Stomach (tissue), 9 donors: ENCODE data around the gene SRP14. TPM values are rescaled to one million over a fixed set of nuclear protein-coding genes. Genes with fewer than 3 reads are reported as not detected.

Experiments used
- DNase-seq, 2 donors: peaks; one replicate each; pipeline versions ENCODE4 v3.0.0 to v3.0.0-alpha.2; 2013 to 2019
- H3K27ac ChIP-seq, 5 donors: fragments of 200-600 bp in 4 of 5; sonication (generic) in 4 of 5; one replicate each; pipeline ENCODE4 v1.5.1; 2013 to 2019; ENCODE audit warnings: mild to moderate bottlenecking in 1 of 5, moderate library complexity in 1 of 5
- H3K27me3 ChIP-seq, 3 donors: fragments of 200-600 bp; sonication (generic); one replicate each; pipeline ENCODE4 v1.5.1; 2017 to 2019; ENCODE audit warnings: mixed run types in 1 of 3
- H3K36me3 ChIP-seq, 4 donors: fragments of 200-600 bp; sonication (generic); 1 replicate in 3 of 4; 2 replicates in 1 of 4; pipeline ENCODE4 v1.5.1; 2016 to 2019
- H3K4me1 ChIP-seq, 4 donors: fragments of 200-600 bp; sonication (generic); one replicate each; pipeline ENCODE4 v1.5.1; 2016 to 2019
- H3K4me3 ChIP-seq, 4 donors: fragments of 200-600 bp; sonication (generic) in 3 of 4; one replicate each; pipeline ENCODE4 v1.5.1; 2016 to 2019; ENCODE audit warnings: mild to moderate bottlenecking in 1 of 4
- H3K9me3 ChIP-seq, 4 donors: fragments of 200-600 bp; sonication (generic); one replicate each; pipeline ENCODE4 v1.5.1; 2016 to 2019
- CTCF ChIP-seq, 7 experiments: fragments of 450-650 bp in 4 of 7; fragments of 200-600 bp in 3 of 7; sonication (generic) in 3 of 7; IDR thresholded peaks; one replicate each; pipeline ENCODE4 v1.5.1; 2016 to 2019; ENCODE audit warnings: antibody characterized with exemption in 7 of 7, control low read depth in 2 of 7, mild to moderate bottlenecking in 1 of 7
- EP300 ChIP-seq: sonication (generic); formaldehyde crosslinking; IDR thresholded peaks from one replicate; pipeline ENCODE4 v1.6.1; 2017; ENCODE audit warnings: antibody characterized with exemption
- POLR2A ChIP-seq, 4 donors: fragments of 450-650 bp; IDR thresholded peaks; one replicate each; pipeline ENCODE4 v1.6.1; 2016; ENCODE audit warnings: antibody characterized with exemption in 4 of 4, control low read depth in 2 of 4, mild to moderate bottlenecking in 1 of 4, moderate library complexity in 1 of 4
- POLR2AphosphoS5 ChIP-seq, 3 donors: sonication (generic); formaldehyde crosslinking; IDR thresholded peaks; one replicate each; pipeline ENCODE4 v1.6.1; 2016; ENCODE audit warnings: antibody characterized with exemption in 3 of 3
- WGBS, 5 donors: extraction: QIAGEN DNeasy Blood & Tissue Kit in 3 of 5; methylation state at CpG; one replicate each; pipeline versions ENCODE4 v1.1.5 to v1.1.7; 2013 to 2018; 5-methylcytosine and 5-hydroxymethylcytosine counted together
- intact Hi-C: fragments of 100-400 bp; cut with DNase I; formaldehyde crosslinking; loops from one replicate; pipeline ENCODE4 v1.15.1; 2023; ENCODE audit warnings: low total_unique reads
- polyA plus RNA-seq, 3 donors: library from polyadenylated mRNA; stranded (reverse); fragments of 200-250 nt; gene quantifications; one replicate each; pipeline ENCODE4 v1.2.3, GENCODE V29; 2013
- total RNA-seq, 5 donors: library from RNA; depleted of rRNA; stranded (reverse); fragments of >200 nt; gene quantifications; one replicate each; pipeline versions ENCODE4 v1.1.0 to v1.2.3, GENCODE V29; 2014 to 2016
- donor health status: healthy with polysubstance abuse.
- donor health status: Bipolar disorder and iron deficiency.
- donor health status: healthy.

Gene SRP14
- total and polyA plus RNA-seq, 8 donors, result 72.4 to 411 (median 284) TPM

DNA sequence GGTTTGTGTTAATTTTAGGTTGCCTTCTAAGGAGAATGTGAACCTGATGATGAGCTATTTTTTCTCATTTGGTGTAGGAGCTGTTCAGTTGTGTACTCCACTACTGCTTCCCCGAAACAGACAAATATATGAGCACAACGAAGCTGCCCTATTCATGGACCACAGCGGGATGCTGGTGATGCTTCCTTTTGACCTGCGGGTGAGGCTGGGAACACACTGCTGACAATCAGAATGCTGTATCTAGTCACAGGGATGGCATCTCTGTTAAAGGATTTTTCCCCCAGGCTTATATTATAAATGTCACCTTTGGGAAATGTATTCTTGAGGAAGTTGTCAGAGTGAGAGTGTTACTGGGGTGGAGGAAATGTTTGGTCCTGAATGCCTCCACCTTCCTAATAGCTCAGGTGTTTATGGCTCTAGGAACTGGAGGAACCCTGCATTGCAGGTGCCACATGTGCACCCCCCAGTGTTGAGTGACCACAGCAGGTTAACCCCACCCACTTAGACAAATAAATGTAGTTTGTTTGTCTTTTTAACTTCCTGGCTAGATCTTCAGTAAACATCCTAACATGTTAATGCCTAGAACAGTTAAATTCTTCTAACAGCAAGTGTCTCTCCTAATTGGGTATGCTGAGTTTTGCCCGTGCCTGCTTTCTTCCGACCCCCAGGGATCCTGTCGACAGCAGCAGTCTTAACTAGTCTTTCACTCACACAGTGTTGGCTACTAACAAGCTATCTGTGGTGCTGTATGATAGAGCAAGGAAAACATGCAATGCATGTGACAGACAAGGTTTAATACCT, 35.7 kb downstream of the SRP14 start:
- Histone ChIP-seq H3K4me1 (peaks cover 0 to 6% (median 0%) of the 10 kb centered on the region in 4 donors), H3K36me3 (peaks cover 22 to 88% (median 80%) of the 10 kb centered on the region in 4 donors), H3K27ac (no peak overlapping the region), H3K9me3 (no peaks in the 10 kb centered on the region), H3K4me3 (no peak overlapping the region), H3K27me3 (no peaks in the 10 kb centered on the region)
- intact Hi-C loops, result no loop called here
- peak in 1 of 2 donors; percentile 21 for DNase-seq
- 64 to 73% (median 68%) methylated on average over 7 of the region's 7 CpGs for WGBS, 5 donors
- TF ChIP-seq CTCF (IDR thresholded peaks at IDR 0.05) (no peak), POLR2AphosphoS5 (IDR thresholded peaks at IDR 0.05) (no peak), POLR2A (IDR thresholded peaks at IDR 0.05) (no peak), EP300 (no peak)

DNA sequence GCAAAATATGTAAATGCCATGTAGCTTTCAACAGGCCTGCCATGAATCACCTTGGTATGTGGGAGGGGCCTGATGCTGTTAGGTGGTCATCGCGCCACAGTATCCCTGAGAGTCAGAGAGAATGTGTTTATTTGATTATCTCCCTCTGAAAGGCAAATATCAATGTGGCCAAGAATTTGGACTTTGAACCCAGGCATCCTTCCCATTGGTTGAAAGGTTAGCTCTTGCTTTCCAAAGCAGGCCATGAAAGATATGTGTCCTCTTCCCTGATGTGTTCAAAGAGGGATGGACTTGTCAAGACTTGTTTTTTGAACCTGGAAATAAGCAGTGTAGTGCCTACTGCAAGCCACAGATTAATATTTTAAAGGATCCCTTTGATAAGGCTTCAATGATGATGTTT, 36.7 kb downstream of the SRP14 start:
- WGBS, 5 donors, result 19 to 73% (median 44%) methylated on average over 2 of the region's 2 CpGs
- H3K4me3 ChIP-seq, result no peak overlapping the region
- no peaks in the 10 kb centered on the region for H3K27me3 ChIP-seq
- H3K4me1 ChIP-seq, result peaks cover 0 to 6% (median 0%) of the 10 kb centered on the region in 4 donors
- intact Hi-C loops, result no loop called here
- no peaks in the 10 kb centered on the region for H3K9me3 ChIP-seq
- peak; percentile 46 to 52 for DNase-seq
- H3K36me3 ChIP-seq, result peaks cover 15 to 88% (median 78%) of the 10 kb centered on the region in 4 donors
- TF ChIP-seq POLR2AphosphoS5 (IDR thresholded peaks at IDR 0.05) (peak in 1 of 3 donors; percentile 29), CTCF (IDR thresholded peaks at IDR 0.05) (no peak)
- no peak overlapping the region for H3K27ac ChIP-seq

DNA sequence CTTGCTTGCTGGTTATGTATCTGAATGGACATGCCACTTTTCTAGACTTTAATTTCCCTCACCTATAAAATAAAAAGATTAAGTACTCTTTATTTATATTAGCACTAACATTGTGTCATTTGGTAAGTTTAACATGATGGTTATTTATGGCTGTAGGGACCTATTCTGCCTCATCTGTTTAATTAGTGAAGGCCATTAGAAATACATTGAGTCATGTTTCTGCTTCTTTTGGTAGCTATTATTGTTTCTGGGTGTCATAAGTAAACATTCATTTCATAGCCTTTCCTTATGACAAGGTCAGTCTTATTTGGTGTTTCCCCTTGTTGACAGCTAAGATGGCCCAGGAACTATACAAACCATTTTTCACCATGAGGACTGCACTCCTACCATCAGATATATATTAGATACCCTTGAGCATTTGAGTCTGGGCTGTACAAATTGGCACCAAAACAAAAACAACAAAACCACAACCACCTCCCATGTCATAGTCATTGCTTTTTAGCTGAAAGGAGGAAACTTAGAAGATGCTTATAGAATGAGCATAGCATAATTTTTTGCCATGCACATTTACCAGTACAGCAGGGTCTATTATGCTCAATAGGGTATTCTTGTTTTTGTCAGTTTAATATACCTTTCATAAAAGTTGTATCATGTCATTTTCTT, 39.3 kb downstream of the SRP14 start:
- no peaks in the 10 kb centered on the region for H3K9me3 ChIP-seq
- peaks cover 0 to 6% (median 0%) of the 10 kb centered on the region in 4 donors for H3K4me1 ChIP-seq
- no peak overlapping the region for H3K4me3 ChIP-seq
- H3K36me3 ChIP-seq, result peaks cover 21 to 88% (median 78%) of the 10 kb centered on the region in 4 donors
- TF ChIP-seq EP300 (no peak), POLR2A (IDR thresholded peaks at IDR 0.05) (no peak), POLR2AphosphoS5 (IDR thresholded peaks at IDR 0.05) (no peak), CTCF (IDR thresholded peaks at IDR 0.05) (no peak)
- intact Hi-C loops, result no loop called here
- H3K27ac ChIP-seq, result no peak overlapping the region
- no peaks in the 10 kb centered on the region for H3K27me3 ChIP-seq
- DNase-seq, result no peak

GRCh38 chr15:39998511-39999077, 40.4 kb downstream of the SRP14 start:
- H3K36me3 ChIP-seq, result peaks cover 29 to 88% (median 79%) of the 10 kb centered on the region in 4 donors
- WGBS, 5 donors, result 72 to 86% (median 85%) methylated on average over 6 of the region's 6 CpGs
- no peak overlapping the region for H3K4me3 ChIP-seq
- TF ChIP-seq POLR2A (IDR thresholded peaks at IDR 0.05) (no peak), POLR2AphosphoS5 (IDR thresholded peaks at IDR 0.05) (no peak), EP300 (no peak), CTCF (IDR thresholded peaks at IDR 0.05) (no peak)
- H3K27ac ChIP-seq, result no peak overlapping the region
- no peaks in the 10 kb centered on the region for H3K9me3 ChIP-seq
- peaks cover 0 to 6% (median 0%) of the 10 kb centered on the region in 4 donors for H3K4me1 ChIP-seq
- intact Hi-C loops, result no loop called here
- no peaks in the 10 kb centered on the region for H3K27me3 ChIP-seq
- DNase-seq, result no peak
